Osteocyte (in vitro differentiated cells): ENCODE measurements around the gene HAPSTR1. TPM values are rescaled to one million over a fixed set of nuclear protein-coding genes. Genes with fewer than 3 reads are reported as not detected.
A peak's percentile ranks its signal among the peaks of the same experiment; 100 is the strongest.

Experiments used
- DNase-seq: peaks from one replicate; pipeline ENCODE4 v3.0.0; 2021; ENCODE audit warnings: mixed read lengths; ENCODE audit not compliant: unreplicated experiment; ENCODE audit errors: extremely low spot score
- H3K27ac Mint-ChIP-seq: one replicate; pipeline ENCODE4 v1.8.0; 2021; ENCODE audit warnings: mild to moderate bottlenecking, mixed read lengths; ENCODE audit not compliant: unreplicated experiment
- H3K27me3 Mint-ChIP-seq: one replicate; pipeline ENCODE4 v1.8.0; 2021; ENCODE audit warnings: mixed read lengths; ENCODE audit not compliant: unreplicated experiment
- H3K36me3 Mint-ChIP-seq: one replicate; pipeline ENCODE4 v1.8.0; 2021; ENCODE audit warnings: mixed read lengths; ENCODE audit not compliant: unreplicated experiment
- H3K4me1 Mint-ChIP-seq: one replicate; pipeline ENCODE4 v1.8.0; 2021; ENCODE audit warnings: mixed read lengths; ENCODE audit not compliant: unreplicated experiment
- H3K4me3 Mint-ChIP-seq: one replicate; pipeline ENCODE4 v1.8.0; 2021; ENCODE audit warnings: mild to moderate bottlenecking, moderate library complexity, mixed read lengths; ENCODE audit not compliant: unreplicated experiment
- H3K9me3 Mint-ChIP-seq: one replicate; pipeline ENCODE4 v1.8.0; 2021; ENCODE audit warnings: mixed read lengths; ENCODE audit not compliant: unreplicated experiment
- total RNA-seq: library from RNA; stranded (reverse); gene quantifications from 2 replicates; pipeline ENCODE4 v1.2.1, GENCODE V29; 2021
- TF ChIP-seq, protein P1 (sequence below): fragments of 200-600 bp; sonication (generic); IDR thresholded peaks from 2 replicates; pipeline ENCODE4 v1.5.0; 2021; ENCODE audit warnings: antibody characterized with exemption, mild to moderate bottlenecking, moderate library complexity

Gene HAPSTR1
- total RNA-seq, 1 donor from 2014 or later = 73.4 TPM

DNA sequence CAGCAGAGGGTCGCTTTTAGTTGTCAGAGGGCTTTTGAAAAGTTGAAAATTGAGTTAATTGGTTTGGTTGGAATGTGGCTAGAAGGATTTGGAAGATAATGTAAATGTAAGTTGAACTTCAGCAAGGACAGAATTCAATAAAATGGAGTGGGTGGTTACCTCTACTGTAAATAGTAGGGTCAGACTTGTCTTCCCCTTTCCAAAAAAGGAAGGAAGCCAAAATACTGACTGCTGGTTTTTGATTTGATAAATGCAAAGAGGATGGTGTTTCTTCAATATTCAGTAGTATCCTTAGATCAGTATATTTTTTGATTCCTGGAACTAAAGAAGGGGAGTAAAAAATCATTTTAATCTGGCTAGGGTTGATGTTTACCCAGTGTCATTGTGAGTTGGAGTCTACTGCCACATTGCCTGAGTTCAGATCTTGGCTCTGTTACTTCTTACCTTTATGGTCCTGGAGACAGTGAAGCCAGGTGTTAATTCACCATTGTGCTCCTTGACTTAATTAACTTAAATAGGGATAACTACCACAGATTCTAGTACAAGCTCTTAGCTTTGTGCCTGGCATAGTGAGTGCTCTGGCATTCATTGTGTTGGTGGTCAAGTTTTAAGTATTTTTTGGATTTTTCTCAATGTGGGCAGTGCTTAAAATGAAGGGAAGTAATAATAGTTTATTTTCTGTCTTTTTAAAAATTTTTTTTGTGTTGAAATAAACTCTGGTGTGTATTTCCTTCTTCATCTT, 4.4 kb downstream of the HAPSTR1 start:
- H3K27ac Mint-ChIP-seq = no peak overlapping the region
- DNase-seq = no peak
- TF ChIP-seq, protein P1, sequence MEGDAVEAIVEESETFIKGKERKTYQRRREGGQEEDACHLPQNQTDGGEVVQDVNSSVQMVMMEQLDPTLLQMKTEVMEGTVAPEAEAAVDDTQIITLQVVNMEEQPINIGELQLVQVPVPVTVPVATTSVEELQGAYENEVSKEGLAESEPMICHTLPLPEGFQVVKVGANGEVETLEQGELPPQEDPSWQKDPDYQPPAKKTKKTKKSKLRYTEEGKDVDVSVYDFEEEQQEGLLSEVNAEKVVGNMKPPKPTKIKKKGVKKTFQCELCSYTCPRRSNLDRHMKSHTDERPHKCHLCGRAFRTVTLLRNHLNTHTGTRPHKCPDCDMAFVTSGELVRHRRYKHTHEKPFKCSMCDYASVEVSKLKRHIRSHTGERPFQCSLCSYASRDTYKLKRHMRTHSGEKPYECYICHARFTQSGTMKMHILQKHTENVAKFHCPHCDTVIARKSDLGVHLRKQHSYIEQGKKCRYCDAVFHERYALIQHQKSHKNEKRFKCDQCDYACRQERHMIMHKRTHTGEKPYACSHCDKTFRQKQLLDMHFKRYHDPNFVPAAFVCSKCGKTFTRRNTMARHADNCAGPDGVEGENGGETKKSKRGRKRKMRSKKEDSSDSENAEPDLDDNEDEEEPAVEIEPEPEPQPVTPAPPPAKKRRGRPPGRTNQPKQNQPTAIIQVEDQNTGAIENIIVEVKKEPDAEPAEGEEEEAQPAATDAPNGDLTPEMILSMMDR = no peak
- peaks cover 68% of the 10 kb centered on the region for H3K4me1 Mint-ChIP-seq
- peak overlapping the region; percentile 59 for H3K4me3 Mint-ChIP-seq
- H3K9me3 Mint-ChIP-seq = no peaks in the 10 kb centered on the region
- peaks cover 29% of the 10 kb centered on the region for H3K36me3 Mint-ChIP-seq
- no peaks in the 10 kb centered on the region for H3K27me3 Mint-ChIP-seq

GRCh38 chr16:9096416-9096952, 5.0 kb downstream of the HAPSTR1 start:
- Mint-ChIP-seq H3K9me3 (no peaks in the 10 kb centered on the region), H3K27ac (no peak overlapping the region), H3K4me3 (no peak overlapping the region), H3K36me3 (peaks cover 29% of the 10 kb centered on the region), H3K4me1 (peaks cover 72% of the 10 kb centered on the region), H3K27me3 (no peaks in the 10 kb centered on the region)
- DNase-seq = no peak
- TF ChIP-seq, protein P1 = no peak

GRCh38 chr16:9097266-9098219, 6.1 kb downstream of the HAPSTR1 start:
- Mint-ChIP-seq H3K27me3 (no peaks in the 10 kb centered on the region), H3K4me1 (peaks cover 82% of the 10 kb centered on the region), H3K4me3 (no peak overlapping the region), H3K27ac (peak overlapping the region; percentile 47), H3K36me3 (peaks cover 37% of the 10 kb centered on the region), H3K9me3 (no peaks in the 10 kb centered on the region)
- DNase-seq = no peak
- TF ChIP-seq, protein P1 = no peak

DNA sequence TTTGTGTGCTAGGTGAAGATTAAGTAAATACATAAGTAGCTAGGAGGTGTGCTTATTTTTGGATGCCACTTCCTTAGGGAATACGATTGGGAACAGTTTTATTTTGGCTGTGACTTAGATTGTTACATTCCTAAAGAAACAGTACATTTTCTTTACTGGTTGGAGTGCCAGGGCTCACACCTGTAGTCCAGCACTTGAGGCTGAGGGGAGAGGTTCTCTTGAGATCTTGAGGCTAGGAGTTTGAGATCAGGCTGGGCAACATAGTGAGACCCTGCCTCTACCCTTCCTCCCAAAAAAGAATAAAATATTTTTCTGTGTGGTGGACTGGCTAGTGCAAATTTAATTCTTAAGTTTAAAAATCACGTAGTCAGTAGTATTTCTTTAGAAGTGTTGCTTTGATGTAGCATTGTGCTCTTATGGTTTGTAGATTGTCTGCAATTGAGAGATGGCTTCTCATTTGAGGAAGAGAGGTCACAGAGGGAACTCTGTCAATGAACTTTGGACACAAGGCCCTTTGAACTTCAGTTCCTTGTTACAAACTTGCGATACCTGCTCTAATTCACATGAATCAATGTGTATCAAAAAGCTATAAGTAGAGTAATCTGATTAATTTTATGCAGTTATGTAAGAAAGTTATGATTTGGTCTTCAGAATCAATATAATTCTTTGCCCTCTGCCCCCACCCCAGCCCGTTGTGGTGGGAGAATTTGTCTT, 7.1 kb downstream of the HAPSTR1 start:
- peaks cover 37% of the 10 kb centered on the region for H3K36me3 Mint-ChIP-seq
- DNase-seq = no peak
- H3K27ac Mint-ChIP-seq = peak overlapping the region; percentile 50
- H3K9me3 Mint-ChIP-seq = no peaks in the 10 kb centered on the region
- H3K4me1 Mint-ChIP-seq = peaks cover 85% of the 10 kb centered on the region
- TF ChIP-seq, protein P1 = no peak
- H3K27me3 Mint-ChIP-seq = no peaks in the 10 kb centered on the region
- H3K4me3 Mint-ChIP-seq = peak overlapping the region; percentile 14
